Prostate gland (tissue), 2 donors: ENCODE results near the gene RELCH.
A peak's percentile ranks its signal among the peaks of the same experiment; 100 is the strongest.
"Not testable (repeated sequence)": the region's sequence is repeated elsewhere in the genome, so short reads cannot be mapped to it uniquely, and the experiment has no call there.

ENCODE experiments used
- POLR2AphosphoS5 ChIP-seq: sonication (generic); formaldehyde crosslinking; IDR thresholded peaks from one replicate; pipeline ENCODE4 v1.6.1; 2017; ENCODE audit warnings: antibody characterized with exemption
- TF ChIP-seq, protein P1 (sequence below), 4 experiments: fragments of 200-600 bp in 2 of 4; fragments of 450-650 bp in 2 of 4; sonication (generic) in 2 of 4; IDR thresholded peaks; 1 replicate in 3 of 4; 2 replicates in 1 of 4; pipeline ENCODE4 v1.5.1; 2016 to 2019; ENCODE audit warnings: antibody characterized with exemption in 4 of 4, mild to moderate bottlenecking in 2 of 4, moderate library complexity in 2 of 4

DNA sequence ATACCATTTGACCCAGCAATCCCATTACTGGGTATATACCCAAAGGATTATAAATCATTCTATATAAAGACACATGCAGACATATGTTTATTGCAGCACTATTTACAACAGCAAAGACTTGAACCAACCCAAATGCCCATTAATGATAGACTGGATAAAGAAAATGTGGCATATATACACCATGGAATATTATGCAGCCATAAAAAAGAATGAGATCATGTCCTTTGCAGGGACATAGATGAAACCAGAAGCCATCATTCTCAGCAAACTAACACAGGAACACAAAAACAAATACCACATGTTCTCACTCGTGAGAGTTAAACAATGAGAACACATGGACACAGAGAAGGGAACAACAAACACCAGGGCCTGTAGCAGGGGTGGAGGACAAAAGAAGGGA is 20.5 kb upstream of the RELCH start:
- TF ChIP-seq, protein P1, sequence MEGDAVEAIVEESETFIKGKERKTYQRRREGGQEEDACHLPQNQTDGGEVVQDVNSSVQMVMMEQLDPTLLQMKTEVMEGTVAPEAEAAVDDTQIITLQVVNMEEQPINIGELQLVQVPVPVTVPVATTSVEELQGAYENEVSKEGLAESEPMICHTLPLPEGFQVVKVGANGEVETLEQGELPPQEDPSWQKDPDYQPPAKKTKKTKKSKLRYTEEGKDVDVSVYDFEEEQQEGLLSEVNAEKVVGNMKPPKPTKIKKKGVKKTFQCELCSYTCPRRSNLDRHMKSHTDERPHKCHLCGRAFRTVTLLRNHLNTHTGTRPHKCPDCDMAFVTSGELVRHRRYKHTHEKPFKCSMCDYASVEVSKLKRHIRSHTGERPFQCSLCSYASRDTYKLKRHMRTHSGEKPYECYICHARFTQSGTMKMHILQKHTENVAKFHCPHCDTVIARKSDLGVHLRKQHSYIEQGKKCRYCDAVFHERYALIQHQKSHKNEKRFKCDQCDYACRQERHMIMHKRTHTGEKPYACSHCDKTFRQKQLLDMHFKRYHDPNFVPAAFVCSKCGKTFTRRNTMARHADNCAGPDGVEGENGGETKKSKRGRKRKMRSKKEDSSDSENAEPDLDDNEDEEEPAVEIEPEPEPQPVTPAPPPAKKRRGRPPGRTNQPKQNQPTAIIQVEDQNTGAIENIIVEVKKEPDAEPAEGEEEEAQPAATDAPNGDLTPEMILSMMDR (IDR thresholded peaks at IDR 0.05) = not testable (repeated sequence)
- TF ChIP-seq POLR2AphosphoS5 = peak; percentile 61
